Endometrium (tissue), 2 donors: ENCODE measurements around the gene EBF3.

ENCODE experiments used
- FAIRE-seq: peaks from 2 replicates; lab custom pipeline; 2012; peaks lifted over from hg19 to GRCh38; lab: Jason Lieb, UNC
- donor health status: control.
- donor health status: control.

Gene EBF3

GRCh38 chr10:129869596-129870473 is 94.2 kb downstream of the EBF3 start:
- FAIRE-seq = no peak

- no peak for FAIRE-seq
These were observed 95.5 kb downstream of the EBF3 start for GRCh38 chr10:129868449-129869035.

DNA sequence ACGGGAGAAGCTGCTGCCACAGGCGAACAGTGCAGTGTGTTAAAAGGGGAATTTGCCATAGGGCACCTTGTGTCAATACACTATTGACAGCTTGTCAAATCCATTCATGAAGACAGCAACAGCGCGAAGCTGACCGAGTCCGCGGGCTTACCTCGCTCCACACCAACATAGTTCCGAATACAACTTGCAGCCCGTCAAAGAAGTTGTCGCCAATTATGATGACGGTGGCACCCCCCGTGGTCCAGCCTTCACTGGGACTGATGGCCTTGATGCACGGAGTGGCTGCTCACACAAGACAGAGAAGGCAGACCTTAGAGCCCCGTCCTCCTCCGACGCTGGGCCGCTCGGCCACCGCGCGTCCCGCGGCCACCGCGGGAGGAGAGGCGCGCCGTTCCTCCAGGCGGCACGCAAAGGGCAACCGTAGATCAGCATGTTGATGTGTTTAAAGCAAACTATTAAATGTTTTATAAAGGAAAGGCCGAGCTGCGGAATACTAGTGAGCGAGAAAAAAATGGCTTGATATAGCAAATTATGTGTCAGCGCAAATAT is 96.4 kb downstream of the EBF3 start:
- FAIRE-seq = no peak

DNA sequence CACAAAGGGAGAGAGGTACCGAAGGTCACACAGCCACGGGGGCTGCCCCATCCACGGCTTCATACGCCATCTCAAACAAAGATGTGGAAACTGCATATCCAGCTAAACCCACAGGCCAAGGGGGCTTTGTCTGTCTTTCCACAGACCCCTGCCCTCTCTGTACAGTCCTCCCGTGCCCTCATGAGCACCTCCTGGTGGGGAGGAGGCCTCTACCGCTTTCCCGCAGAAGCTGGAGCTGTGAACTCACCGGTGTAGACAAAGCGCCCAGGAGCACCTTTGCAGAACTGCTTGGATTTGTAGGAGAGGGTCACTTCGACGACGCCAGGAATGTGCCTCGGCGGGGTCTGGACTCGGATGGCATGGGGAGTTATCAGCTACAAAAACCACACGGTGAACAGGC is 97.2 kb downstream of the EBF3 start:
- FAIRE-seq = no peak

GRCh38 chr10:129865960-129866359 is 98.1 kb downstream of the EBF3 start:
- no peak for FAIRE-seq

- no peak for FAIRE-seq
These were observed 98.7 kb downstream of the EBF3 start for GRCh38 chr10:129865413-129865812.

DNA sequence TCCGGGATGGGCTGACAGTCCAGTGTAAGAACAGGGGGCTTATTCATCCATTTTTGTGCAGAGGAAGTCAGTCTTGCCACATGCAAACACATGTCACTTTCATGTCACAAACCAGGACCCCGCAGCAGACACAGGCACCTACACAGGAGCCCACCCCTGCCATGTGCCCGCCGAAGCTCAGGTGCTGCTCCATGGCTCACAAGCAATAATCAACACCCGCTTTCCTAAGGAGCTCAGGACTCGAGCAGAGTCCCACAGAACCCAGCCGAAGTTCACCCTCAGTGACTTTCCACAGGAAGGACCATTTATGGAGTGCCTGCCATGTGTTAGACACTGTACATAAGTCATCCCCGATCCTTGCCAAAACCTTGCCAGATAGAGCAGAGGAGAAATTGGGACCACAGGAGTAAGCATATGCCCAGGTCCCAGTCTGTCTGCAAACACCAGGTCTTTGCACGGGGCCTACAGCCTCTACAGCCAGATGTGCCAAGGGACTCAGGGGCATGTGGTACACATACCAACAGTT is 99.4 kb downstream of the EBF3 start:
- FAIRE-seq = no peak

- no peak for FAIRE-seq
These were observed 100.0 kb downstream of the EBF3 start for GRCh38 chr10:129864082-129864481.

DNA sequence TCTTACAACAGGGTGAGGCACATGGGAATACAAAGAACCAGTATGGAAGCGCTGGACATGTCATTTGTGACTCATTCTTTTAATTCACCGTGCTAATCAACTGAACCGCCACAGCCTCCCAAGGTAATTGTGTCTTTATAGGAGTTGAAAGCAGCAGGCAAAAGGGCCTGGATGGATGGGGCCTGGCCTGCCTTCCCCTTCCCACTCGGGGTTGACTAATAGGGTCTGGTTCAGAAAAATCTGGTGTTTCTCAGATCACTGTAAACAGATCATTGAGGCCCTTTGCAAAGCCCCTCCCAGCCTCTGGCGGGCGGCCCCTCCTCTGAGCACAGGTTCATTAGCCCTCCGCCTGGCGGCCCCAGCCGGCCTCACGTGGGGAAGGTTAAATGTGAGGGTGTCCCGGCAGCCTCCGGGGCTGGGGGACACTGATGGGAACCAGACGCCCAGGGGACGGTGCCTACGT is 100.8 kb downstream of the EBF3 start:
- FAIRE-seq = no peak

GRCh38 chr10:129861776-129862531 is 102.1 kb downstream of the EBF3 start:
- FAIRE-seq = no peak

- FAIRE-seq = no peak
These were observed 103.7 kb downstream of the EBF3 start for GRCh38 chr10:129860396-129860795.

DNA sequence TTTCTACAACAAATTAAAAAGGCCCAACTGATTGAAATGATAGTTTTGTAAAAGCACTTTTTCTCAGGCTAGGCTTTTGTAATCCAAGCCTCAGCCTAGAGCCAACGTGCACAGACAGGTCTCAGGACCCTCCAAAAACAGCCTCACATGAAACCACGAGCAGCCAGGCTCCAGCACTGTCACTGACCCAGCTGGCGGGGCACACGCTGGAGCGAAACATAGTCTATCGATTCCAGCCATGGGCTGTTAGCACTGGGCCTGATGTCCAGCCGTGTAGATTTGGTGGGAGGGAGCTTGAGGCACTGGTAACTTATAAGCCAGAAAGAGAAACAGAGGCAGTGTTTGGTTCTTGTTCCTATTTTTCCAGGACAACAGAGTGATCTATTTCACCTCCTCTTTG is 104.5 kb downstream of the EBF3 start:
- no peak for FAIRE-seq

GRCh38 chr10:129857242-129857960 is 106.7 kb downstream of the EBF3 start:
- no peak for FAIRE-seq

DNA sequence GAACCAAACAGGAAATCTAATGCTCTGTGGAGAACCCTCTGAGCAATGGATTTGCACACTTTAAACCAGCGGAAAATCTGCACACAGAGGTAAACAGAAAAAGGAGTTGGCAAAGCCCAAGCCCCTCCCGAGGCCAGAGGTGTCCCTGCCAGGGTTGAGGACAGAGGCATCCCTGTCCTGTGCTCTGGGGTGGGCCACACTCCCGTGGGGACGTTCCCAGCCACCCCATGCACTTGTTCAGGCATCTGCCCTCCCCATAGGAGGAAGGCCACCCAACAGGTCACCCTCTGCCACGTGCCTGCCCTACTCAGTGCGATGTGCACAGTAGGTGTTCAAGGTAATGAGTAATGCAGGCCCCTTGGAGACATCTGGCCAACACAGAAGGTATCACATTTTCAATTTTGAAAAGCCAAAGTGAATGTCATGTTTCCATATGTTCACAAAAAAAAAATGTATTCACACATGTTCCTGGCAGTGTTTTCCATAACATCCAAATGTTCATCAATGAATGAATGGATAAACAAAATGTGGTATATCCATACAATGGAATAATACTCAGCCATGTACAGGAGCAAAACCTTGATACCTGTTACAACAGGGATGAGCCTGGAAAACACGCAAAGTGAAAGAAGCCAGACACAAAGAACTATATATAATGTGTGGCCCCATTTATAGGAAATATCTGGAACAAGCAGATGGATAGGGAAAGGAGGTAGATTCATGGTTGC is 108.1 kb downstream of the EBF3 start:
- no peak for FAIRE-seq

DNA sequence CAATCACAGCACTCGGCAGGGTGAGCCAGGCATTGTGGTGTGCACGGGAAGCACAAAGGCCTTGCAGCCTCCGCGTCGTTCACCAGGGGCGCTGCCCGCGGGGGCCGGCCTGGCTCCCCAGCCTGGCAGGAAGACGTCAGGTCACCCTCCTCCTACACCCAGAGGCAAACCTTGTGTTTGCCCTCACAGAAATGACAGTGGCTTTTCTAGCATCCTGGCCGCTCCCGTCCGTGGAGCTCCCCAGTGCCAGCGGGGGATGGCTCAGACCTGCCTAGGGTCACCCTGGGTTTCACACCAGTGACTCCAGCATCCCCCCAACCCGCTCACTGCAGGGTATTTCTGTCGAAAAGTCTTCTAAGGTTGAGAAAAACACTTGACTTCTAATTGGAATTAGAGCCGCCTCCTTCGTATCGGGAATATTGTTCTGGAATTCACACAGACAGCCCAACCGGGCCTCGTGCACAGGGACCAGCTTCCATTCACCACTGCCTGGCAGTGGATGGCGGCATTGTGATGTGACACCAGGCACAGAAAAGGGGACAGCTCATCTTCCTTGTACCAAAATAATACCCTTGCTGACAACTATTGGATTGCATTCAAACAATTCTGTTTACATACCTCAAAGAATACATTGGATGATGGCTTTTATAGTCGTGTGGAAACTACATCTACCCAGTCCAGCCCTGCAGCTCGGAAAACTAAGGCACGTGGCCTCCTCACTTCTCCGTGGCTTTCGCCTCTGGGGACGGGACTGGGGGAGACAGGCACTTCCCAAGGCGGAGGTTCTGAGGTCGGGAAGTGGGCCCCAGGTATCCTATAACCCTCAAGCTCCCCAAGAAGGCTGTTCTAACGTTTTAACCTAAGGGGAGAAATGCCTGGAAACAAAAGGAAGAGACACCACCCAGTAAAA is 109.0 kb downstream of the EBF3 start:
- no peak for FAIRE-seq

DNA sequence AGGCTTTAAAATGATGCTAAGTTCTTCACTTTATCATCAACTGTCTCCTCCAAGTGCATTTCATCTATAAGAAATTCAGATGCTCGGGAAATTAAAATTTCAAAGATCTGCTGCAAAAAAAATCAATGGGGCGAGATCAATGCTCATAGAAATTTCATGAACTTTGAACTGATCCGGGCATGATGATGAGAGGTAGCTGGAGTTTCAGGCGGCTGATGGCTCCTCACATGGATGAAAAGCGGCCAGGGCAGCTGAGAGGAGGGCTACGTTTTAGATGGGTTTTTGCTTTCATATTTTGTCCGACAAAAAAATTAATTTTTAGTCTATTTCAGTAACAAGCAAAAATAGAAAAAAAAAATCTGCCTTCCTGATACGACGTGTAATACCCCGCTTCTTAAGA is 109.9 kb downstream of the EBF3 start:
- FAIRE-seq = no peak

DNA sequence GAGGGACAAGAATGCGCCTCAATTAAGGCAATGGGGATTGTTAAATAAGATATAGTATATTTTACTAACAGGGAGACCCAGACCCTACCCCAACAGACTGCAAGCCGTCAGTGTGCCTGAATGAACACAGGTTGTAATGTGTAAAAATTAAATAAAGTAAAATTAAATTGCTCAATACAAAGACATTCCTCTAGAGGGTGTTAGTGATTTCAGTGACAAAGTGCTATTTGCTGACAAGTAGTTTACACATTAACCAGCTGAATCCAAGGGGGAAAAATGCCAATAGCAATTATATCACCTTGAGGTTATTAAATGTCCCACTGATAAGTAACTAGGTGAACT is 110.5 kb downstream of the EBF3 start:
- peak; percentile 41 for FAIRE-seq

DNA sequence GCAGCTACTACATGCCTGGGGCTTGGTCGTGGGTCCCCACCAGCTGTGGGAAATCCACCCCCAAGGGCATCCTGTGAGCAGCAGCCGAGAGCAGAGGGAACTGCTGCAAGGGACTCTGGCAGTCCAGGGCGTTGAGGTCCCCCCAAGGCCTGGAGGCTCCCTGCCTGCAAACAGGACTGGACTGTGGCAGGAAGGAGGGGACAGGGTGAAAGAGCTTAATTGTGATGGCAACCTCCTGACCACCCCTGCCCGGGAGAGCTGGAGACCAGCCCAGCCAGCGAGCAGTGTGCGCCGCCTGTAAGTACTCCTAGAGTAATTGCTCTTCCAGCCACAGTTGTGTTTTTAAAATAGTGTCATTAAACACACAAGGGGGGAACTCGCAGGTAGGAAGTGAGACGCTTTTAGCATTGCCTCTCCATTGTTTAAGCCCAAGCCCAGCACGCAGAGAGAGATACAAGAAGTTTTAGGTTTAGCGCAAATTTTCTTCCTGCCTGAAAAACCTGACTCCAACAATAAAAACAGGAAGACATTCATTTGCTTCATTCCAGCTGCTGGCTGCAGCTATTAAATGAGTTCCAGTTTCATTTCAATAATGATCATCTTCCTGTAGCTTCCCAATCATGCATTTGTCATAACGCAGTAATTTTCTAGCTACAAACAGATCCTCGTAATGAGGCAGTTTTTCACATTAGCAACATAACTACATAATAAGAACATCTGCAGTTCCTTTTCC is 111.1 kb downstream of the EBF3 start:
- FAIRE-seq = no peak

DNA sequence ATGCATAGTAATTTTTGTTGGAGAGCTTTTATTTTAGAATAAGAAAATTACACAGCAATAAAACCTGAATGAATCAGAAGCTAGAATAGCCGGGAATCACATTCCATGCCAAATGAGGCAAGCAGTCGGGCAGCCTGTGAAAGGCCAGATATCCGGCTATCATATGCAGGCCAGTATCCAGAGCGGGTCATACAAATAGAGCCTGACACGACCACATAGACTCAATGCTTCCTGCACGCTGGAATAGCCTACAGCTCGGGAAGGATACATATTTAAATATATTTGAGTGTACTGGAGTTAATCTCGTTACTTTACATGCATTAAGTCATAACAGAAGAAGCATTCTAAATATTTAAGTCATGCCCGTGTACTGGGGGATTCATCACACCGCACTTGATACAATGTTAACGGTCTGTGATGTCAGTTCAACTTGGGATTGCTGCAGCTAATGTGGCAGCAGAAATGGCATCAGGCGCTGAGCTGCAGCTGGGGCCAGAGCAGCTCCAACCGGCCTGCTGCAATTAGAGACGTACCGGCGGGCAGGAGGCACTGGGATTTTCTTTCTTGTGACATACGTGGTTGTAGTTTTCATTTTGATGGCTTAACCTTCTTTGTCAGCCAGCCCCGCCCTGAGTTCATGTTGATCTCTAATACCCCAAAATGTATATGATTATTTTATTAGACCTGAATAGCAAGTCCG is 112.0 kb downstream of the EBF3 start:
- FAIRE-seq = no peak
